Measurements from ENCODE around the gene MAK. TPM values are rescaled to one million over a fixed set of nuclear protein-coding genes. Genes with fewer than 3 reads are reported as not detected.

The MAK gene
- polyA plus RNA-seq, 1 donor (not counting 4 experiments of a cell fraction or from before 2014, with no cell fraction given) = not detected

DNA sequence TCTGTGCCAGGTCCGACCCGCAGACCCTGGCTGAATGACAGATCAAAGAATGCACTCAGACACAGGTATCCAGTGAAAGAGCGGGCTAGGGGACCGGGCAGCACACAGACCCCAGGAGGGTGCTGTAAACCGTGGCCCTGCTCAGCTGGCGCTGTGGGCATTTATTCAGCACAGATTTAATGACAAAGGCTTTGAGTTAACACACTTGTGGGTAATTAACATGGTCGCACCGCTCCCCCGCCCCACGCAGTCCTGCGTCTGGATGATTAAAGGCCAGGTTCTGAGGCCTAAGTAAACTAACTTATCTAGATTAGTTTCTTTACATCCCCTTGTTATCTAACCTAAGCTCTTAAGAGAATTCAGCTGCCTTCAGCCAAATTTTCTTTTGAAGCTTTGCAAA lies 3.5 kb downstream of the MAK start:
- no peak for TF ChIP-seq EZH2 (IDR thresholded peaks at IDR 0.05; ENCODE audit: low read length)
- TF ChIP-seq, protein P1, sequence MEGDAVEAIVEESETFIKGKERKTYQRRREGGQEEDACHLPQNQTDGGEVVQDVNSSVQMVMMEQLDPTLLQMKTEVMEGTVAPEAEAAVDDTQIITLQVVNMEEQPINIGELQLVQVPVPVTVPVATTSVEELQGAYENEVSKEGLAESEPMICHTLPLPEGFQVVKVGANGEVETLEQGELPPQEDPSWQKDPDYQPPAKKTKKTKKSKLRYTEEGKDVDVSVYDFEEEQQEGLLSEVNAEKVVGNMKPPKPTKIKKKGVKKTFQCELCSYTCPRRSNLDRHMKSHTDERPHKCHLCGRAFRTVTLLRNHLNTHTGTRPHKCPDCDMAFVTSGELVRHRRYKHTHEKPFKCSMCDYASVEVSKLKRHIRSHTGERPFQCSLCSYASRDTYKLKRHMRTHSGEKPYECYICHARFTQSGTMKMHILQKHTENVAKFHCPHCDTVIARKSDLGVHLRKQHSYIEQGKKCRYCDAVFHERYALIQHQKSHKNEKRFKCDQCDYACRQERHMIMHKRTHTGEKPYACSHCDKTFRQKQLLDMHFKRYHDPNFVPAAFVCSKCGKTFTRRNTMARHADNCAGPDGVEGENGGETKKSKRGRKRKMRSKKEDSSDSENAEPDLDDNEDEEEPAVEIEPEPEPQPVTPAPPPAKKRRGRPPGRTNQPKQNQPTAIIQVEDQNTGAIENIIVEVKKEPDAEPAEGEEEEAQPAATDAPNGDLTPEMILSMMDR (optimal IDR thresholded peaks at IDR 0.05 in 1 of 3, IDR thresholded peaks at IDR 0.05 in 1 of 3, conservative IDR thresholded peaks at IDR 0.05 in 1 of 3; ENCODE audit: extremely low read depth in 1 of 3, insufficient read depth in 2 of 3, low read length in 3 of 3) = no peak
- Histone ChIP-seq H3K4me2 (ENCODE audit: control insufficient read depth, extremely low read depth, insufficient read depth, low read depth, low read length) (no peak overlapping the region), H3K27ac (ENCODE audit: control insufficient read depth, insufficient read depth, low read length) (no peak overlapping the region), H3K27me3 (ENCODE audit: control insufficient read depth, extremely low read depth, insufficient read depth, low read length) (peaks cover 20% of the 10 kb centered on the region), H3K4me3 (ENCODE audit: control insufficient read depth in 2 of 3, extremely low read depth in 1 of 3, insufficient read depth in 2 of 3, low read depth in 1 of 3, low read length in 3 of 3) (no peak overlapping the region), H3K9me1 (ENCODE audit: control insufficient read depth, extremely low read depth, insufficient read depth, low read length) (no peaks in the 10 kb centered on the region), H3K9ac (ENCODE audit: control insufficient read depth, extremely low read depth, insufficient read depth, low read length) (no peak overlapping the region), H3K9me3 (ENCODE audit: control insufficient read depth, low read depth, low read length) (no peaks in the 10 kb centered on the region), H3K36me3 (ENCODE audit: control insufficient read depth in 2 of 2, extremely low read depth in 1 of 2, insufficient read depth in 2 of 2, low read length in 2 of 2) (no peaks in the 10 kb centered on the region), H3K4me1 (ENCODE audit: control insufficient read depth, extremely low read depth, insufficient read depth, low read length) (peaks cover 3% of the 10 kb centered on the region), H3K79me2 (ENCODE audit: control insufficient read depth, insufficient read depth, low read length) (no peaks in the 10 kb centered on the region), H2AFZ (ENCODE audit: control insufficient read depth, low read length) (no peak overlapping the region), H4K20me1 (ENCODE audit: control insufficient read depth, extremely low read depth, insufficient read depth, low read length) (no peaks in the 10 kb centered on the region)
- no peak for DNase-seq (ENCODE audit: low read depth, low spot score)
- dilution Hi-C loops (cut with MboI; ENCODE audit: extremely low pct_ligation_motif_present, low sequenced_read_pairs) = no loop called here
- FAIRE-seq = no peak

DNA sequence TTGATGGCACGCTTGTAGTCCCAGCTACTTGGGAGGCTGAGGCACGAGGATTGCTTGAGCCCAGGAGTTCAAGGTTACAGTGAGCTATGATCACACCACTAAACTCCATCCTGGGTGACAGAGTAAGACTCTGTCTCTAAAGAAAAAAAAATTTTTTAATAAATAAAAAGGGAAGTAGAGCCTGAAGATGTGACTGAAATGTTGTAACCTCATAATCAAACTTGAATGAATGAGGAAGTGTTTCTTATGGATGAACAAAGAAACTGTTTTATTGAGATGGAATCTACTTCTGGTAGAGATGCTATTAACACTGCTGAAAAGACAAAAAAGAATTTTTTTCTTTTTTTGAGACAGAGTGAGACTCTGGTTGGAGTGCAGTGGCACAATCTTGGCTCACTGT lies 6.7 kb downstream of the MAK start:
- Histone ChIP-seq H2AFZ (ENCODE audit: control insufficient read depth, low read length) (no peak overlapping the region), H3K79me2 (ENCODE audit: control insufficient read depth, insufficient read depth, low read length) (no peaks in the 10 kb centered on the region), H3K36me3 (ENCODE audit: control insufficient read depth in 2 of 2, extremely low read depth in 1 of 2, insufficient read depth in 2 of 2, low read length in 2 of 2) (no peaks in the 10 kb centered on the region), H3K4me3 (ENCODE audit: control insufficient read depth in 2 of 3, extremely low read depth in 1 of 3, insufficient read depth in 2 of 3, low read depth in 1 of 3, low read length in 3 of 3) (no peak overlapping the region), H3K27ac (ENCODE audit: control insufficient read depth, insufficient read depth, low read length) (no peak overlapping the region), H3K27me3 (ENCODE audit: control insufficient read depth, extremely low read depth, insufficient read depth, low read length) (peaks cover 5% of the 10 kb centered on the region), H3K4me2 (ENCODE audit: control insufficient read depth, extremely low read depth, insufficient read depth, low read depth, low read length) (no peak overlapping the region), H3K4me1 (ENCODE audit: control insufficient read depth, extremely low read depth, insufficient read depth, low read length) (no peaks in the 10 kb centered on the region), H3K9me3 (ENCODE audit: control insufficient read depth, low read depth, low read length) (no peaks in the 10 kb centered on the region), H4K20me1 (ENCODE audit: control insufficient read depth, extremely low read depth, insufficient read depth, low read length) (no peaks in the 10 kb centered on the region), H3K9ac (ENCODE audit: control insufficient read depth, extremely low read depth, insufficient read depth, low read length) (no peak overlapping the region), H3K9me1 (ENCODE audit: control insufficient read depth, extremely low read depth, insufficient read depth, low read length) (no peaks in the 10 kb centered on the region)
- dilution Hi-C loops (cut with MboI; ENCODE audit: extremely low pct_ligation_motif_present, low sequenced_read_pairs) = no loop called here
- FAIRE-seq (no peak), DNase-seq (ENCODE audit: low read depth, low spot score) (no peak)
- TF ChIP-seq EZH2 (IDR thresholded peaks at IDR 0.05; ENCODE audit: low read length) = no peak
- TF ChIP-seq, protein P1 (optimal IDR thresholded peaks at IDR 0.05 in 1 of 3, IDR thresholded peaks at IDR 0.05 in 1 of 3, conservative IDR thresholded peaks at IDR 0.05 in 1 of 3; ENCODE audit: extremely low read depth in 1 of 3, insufficient read depth in 2 of 3, low read length in 3 of 3) = no peak
